Activated CD8-positive, alpha-beta T cell treated with anti-CD3 and anti-CD28 coated beads for 36 hours (primary cell): ENCODE measurements around the gene MARCKSL1. TPM values are rescaled to one million over a fixed set of nuclear protein-coding genes. Genes with fewer than 3 reads are reported as not detected.
A peak's percentile ranks its signal among the peaks of the same experiment; 100 is the strongest.

Experiments
- ATAC-seq: fragments of 200-7000 bp; cut with Tn5 transposase; one replicate; pipeline ENCODE4 v1.10.0; 2021; ENCODE audit warnings: mild to moderate bottlenecking, moderate library complexity
- CTCF ChIA-PET: fragments of 350-600 bp; sonication (Branson Sonifier 250); formaldehyde crosslinking; loops from one replicate; lab custom pipeline; 2021; ENCODE audit warnings: antibody characterized with exemption; lab: Charles Lee
- POLR2A ChIA-PET: fragments of 350-600 bp; sonication (Branson Sonifier 250); formaldehyde crosslinking; loops from one replicate; lab custom pipeline; 2021; ENCODE audit warnings: antibody characterized with exemption; lab: Charles Lee
- DNase-seq: peaks from one replicate; pipeline ENCODE4 v3.0.0-alpha.2; 2020
- H3K27ac Mint-ChIP-seq: one replicate; pipeline ENCODE4 v1.8.0; 2021; ENCODE audit warnings: mild to moderate bottlenecking, mixed read lengths
- H3K27me3 Mint-ChIP-seq: one replicate; pipeline ENCODE4 v1.8.0; 2021; ENCODE audit warnings: mixed read lengths
- H3K36me3 Mint-ChIP-seq: one replicate; pipeline ENCODE4 v1.8.0; 2021; ENCODE audit warnings: low read depth, mixed read lengths
- H3K4me1 Mint-ChIP-seq: one replicate; pipeline ENCODE4 v1.8.0; 2021; ENCODE audit warnings: low read depth, mixed read lengths
- H3K4me3 Mint-ChIP-seq: one replicate; pipeline ENCODE4 v1.8.0; 2021; ENCODE audit warnings: mild to moderate bottlenecking, moderate library complexity, mixed read lengths
- H3K9me3 Mint-ChIP-seq: one replicate; pipeline ENCODE4 v1.8.0; 2021; ENCODE audit warnings: mixed read lengths
- intact Hi-C: fragments of 100-400 bp; cut with micrococcal nuclease; formaldehyde crosslinking; loops from one replicate; pipeline ENCODE4 v1.10.0; 2022
- total RNA-seq, 2 experiments: library from RNA; stranded (reverse); gene quantifications; one replicate each; pipeline ENCODE4 v1.2.3, GENCODE V29; 2021
- TF ChIP-seq, protein P1 (sequence below): fragments of 200-600 bp; IDR thresholded peaks from one replicate; pipeline ENCODE4 v1.8.0; 2022; ENCODE audit warnings: antibody characterized with exemption, mild to moderate bottlenecking

Gene MARCKSL1
- total RNA-seq, 2 experiments from 2014 or later: 31.2 to 33.5 TPM

DNA sequence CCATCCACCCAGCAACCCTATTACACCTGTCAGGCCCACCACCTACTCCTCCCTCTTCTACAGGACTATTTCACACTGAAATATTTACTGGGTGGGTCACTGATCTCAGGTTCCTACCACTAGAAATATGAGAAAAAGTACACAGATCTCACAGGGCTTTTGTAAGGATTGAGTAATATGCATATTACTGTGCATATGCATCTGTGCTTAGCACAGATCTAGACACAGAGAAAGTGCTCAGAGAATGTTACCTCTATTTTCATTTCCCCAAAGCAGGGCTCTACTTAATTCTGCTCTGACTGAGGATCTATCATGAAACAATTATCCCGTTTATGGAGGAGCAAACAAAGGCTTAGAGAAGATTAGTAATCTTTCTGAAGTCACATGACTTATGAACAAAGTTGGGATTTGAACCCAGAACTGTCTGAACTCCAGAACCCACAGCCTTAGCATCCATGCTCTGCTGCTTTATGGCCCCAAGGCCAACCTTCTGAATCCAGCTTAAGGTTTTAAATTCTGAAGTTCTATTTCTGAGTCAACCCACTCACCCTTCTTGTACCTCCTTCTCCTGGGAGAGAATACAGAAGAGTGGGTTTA lies 38.1 kb upstream of the MARCKSL1 start:
- H3K9me3 Mint-ChIP-seq: no peaks in the 10 kb centered on the region
- TF ChIP-seq, protein P1, sequence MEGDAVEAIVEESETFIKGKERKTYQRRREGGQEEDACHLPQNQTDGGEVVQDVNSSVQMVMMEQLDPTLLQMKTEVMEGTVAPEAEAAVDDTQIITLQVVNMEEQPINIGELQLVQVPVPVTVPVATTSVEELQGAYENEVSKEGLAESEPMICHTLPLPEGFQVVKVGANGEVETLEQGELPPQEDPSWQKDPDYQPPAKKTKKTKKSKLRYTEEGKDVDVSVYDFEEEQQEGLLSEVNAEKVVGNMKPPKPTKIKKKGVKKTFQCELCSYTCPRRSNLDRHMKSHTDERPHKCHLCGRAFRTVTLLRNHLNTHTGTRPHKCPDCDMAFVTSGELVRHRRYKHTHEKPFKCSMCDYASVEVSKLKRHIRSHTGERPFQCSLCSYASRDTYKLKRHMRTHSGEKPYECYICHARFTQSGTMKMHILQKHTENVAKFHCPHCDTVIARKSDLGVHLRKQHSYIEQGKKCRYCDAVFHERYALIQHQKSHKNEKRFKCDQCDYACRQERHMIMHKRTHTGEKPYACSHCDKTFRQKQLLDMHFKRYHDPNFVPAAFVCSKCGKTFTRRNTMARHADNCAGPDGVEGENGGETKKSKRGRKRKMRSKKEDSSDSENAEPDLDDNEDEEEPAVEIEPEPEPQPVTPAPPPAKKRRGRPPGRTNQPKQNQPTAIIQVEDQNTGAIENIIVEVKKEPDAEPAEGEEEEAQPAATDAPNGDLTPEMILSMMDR: no peak
- ChIA-PET CTCF (interaction anchor here (3.7 kb wide), 1 partner anchor 158 kb away, joined by 21 read pairs; no protein-coding TSS in a partner anchor), POLR2A (interaction anchor here (1.2 kb wide), 1 partner anchor 11 kb away, joined by 4 read pairs; no protein-coding TSS in a partner anchor)
- no peak for DNase-seq
- ATAC-seq: no peak
- peaks cover 15% of the 10 kb centered on the region for H3K4me1 Mint-ChIP-seq
- no peak overlapping the region for H3K27ac Mint-ChIP-seq
- H3K4me3 Mint-ChIP-seq: no peak overlapping the region
- H3K27me3 Mint-ChIP-seq: no peaks in the 10 kb centered on the region
- intact Hi-C loops: loop anchor here (5.0 kb wide), 1 partner anchor 42 kb away; no protein-coding TSS in a partner anchor
- peaks cover 16% of the 10 kb centered on the region for H3K36me3 Mint-ChIP-seq

DNA sequence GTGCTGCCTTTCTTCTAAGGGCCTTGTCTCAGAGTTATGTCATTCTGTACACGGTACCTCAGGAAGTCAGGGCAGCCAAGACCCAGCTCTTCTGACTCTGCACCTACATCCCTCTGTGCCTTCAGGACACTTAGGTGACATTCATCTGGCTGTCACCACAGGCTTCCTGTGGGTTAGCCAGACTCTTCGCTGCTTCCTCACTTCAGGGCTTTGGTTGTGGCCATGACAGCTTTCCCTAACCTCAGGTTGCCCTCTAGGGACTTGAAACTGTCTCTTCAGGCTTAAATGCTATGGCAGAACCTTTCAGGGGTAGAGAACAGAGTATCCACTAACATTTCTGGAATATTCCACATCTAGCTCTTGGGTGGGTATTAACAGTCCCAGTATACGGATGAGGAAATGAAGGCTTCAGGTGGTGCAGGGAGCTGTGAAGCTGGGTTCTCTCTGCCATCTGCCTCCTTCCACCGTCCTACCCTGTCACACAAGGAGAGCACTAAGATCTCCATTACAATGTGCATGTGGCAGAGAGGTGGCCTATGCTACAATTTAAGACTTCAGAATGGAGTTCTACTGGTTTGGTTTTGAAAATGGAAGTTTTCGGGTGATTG lies 36.2 kb upstream of the MARCKSL1 start:
- Mint-ChIP-seq H3K27me3 (no peaks in the 10 kb centered on the region), H3K27ac (peak overlapping the region; percentile 3), H3K4me3 (no peak overlapping the region), H3K36me3 (peaks cover 13% of the 10 kb centered on the region), H3K9me3 (no peaks in the 10 kb centered on the region), H3K4me1 (peaks cover 15% of the 10 kb centered on the region)
- DNase-seq: peak; percentile 55
- POLR2A ChIA-PET: interaction anchor here (0.8 to 1.8 kb wide), 8 partner anchors 9 to 80 kb away, joined by 3 to 9 read pairs (median 3); partner anchors contain the start of gene MARCKSL1
- TF ChIP-seq, protein P1: no peak
- intact Hi-C loops: loop anchor here (5.0 kb wide), 1 partner anchor 40 kb away; no protein-coding TSS in a partner anchor
- CTCF ChIA-PET: interaction anchor here (0.8 to 3.7 kb wide), 10 partner anchors 10 to 156 kb away, joined by 3 to 21 read pairs (median 3); partner anchors contain the start of genes FAM229A, LCK, MARCKSL1 and TSSK3
- ATAC-seq: peak; percentile 82

DNA sequence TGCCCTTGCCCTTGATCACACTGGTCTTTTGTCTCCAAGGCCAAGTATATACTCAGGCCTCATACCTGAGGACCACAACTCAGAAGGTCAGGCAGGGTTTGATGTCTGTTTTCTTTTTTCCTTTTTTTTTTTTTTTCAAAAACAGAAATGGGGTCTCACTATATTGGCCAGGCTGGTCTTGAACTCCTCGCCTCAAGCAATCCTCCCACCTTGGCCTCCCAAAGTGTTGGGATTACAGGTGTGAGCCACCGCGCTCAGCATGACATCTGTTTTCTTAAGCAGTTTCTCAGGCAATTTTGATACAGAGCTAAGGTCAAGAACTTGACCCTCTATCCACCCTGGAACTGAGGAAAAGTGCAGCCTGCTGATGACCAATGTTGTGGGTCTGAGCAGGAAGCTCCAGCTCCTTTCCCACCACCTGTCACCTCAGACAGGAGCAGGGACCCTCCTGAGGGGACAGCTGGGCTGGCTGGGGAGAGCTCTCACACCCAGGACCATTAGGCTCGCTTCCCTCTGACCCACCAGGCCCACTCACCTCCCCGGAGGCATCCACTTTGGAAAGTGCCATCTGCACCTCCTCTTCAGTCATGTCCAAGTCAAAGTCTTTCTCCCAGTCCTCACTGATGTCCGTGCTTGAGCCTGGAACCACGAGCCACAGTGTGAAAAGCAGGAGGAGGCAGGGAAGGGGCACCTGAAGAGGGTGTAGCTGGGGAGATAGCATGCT lies 32.0 kb upstream of the MARCKSL1 start:
- DNase-seq (no peak), ATAC-seq (no peak)
- Mint-ChIP-seq H3K4me1 (peaks cover 15% of the 10 kb centered on the region), H3K36me3 (peaks cover 5% of the 10 kb centered on the region), H3K27me3 (no peaks in the 10 kb centered on the region), H3K4me3 (no peak overlapping the region), H3K27ac (no peak overlapping the region), H3K9me3 (no peaks in the 10 kb centered on the region)
- POLR2A ChIA-PET: no interaction called here
- CTCF ChIA-PET: interaction anchor here (1.1 to 1.2 kb wide), 2 partner anchors 33 to 151 kb away, joined by 4 read pairs; no protein-coding TSS in a partner anchor
- intact Hi-C loops: no loop called here
- TF ChIP-seq, protein P1: no peak

DNA sequence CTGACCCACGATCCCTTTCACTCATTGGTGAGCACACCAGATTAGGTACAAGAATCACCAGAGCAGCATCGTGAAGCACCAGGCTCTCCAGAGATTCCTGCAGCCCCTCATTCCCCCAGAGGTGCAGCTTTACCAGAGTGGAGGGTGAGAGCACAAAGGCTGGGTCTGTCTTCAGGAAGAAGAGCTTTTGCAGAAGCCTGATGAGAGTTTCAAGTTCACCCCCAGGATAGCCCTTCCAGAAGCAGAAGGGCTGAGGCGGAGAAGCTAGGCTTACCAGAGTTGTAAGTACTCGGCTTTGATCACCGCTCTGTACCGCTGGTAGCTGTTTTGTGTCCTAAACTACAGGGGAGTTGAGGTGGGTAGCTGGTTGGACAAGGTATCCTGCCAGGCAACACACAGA lies 29.4 kb upstream of the MARCKSL1 start:
- Mint-ChIP-seq H3K36me3 (peaks cover 4% of the 10 kb centered on the region), H3K4me1 (peaks cover 9% of the 10 kb centered on the region), H3K27me3 (no peaks in the 10 kb centered on the region), H3K4me3 (no peak overlapping the region), H3K9me3 (no peaks in the 10 kb centered on the region), H3K27ac (no peak overlapping the region)
- DNase-seq: no peak
- POLR2A ChIA-PET: interaction anchor here (0.6 to 1.1 kb wide), 2 partner anchors 37 to 1181 kb away, joined by 3 to 4 read pairs; no protein-coding TSS in a partner anchor
- no peak for ATAC-seq
- TF ChIP-seq, protein P1: no peak
- intact Hi-C loops: no loop called here
- CTCF ChIA-PET: interaction anchor here (1.1 to 1.5 kb wide), 4 partner anchors 8 to 117 kb away, joined by 3 to 5 read pairs (median 4); no protein-coding TSS in a partner anchor
